ENCODE measurements around the gene GABARAPL1.

DNA sequence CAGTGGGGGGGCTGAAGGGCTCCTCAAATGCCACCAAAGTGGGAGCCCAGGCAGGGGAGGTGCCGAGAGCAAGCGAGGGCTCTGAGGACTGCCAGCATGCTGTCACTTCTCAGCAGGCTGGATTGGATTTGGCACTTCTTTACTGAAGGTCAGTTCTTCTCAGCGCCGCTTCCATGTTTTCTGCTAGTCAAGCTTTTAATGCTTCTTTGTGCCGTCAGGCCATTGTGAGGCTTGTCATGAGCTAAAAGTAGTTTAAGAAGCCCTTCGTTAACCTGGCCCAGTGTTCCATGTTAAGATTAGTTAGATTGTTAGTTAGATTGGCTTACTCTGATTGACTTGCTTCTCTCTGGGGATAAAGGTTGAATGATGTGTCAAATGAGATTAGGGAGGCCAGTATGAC lies 13.4 kb downstream of the GABARAPL1 start:
- TF ChIP-seq, protein P1, sequence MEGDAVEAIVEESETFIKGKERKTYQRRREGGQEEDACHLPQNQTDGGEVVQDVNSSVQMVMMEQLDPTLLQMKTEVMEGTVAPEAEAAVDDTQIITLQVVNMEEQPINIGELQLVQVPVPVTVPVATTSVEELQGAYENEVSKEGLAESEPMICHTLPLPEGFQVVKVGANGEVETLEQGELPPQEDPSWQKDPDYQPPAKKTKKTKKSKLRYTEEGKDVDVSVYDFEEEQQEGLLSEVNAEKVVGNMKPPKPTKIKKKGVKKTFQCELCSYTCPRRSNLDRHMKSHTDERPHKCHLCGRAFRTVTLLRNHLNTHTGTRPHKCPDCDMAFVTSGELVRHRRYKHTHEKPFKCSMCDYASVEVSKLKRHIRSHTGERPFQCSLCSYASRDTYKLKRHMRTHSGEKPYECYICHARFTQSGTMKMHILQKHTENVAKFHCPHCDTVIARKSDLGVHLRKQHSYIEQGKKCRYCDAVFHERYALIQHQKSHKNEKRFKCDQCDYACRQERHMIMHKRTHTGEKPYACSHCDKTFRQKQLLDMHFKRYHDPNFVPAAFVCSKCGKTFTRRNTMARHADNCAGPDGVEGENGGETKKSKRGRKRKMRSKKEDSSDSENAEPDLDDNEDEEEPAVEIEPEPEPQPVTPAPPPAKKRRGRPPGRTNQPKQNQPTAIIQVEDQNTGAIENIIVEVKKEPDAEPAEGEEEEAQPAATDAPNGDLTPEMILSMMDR (IDR thresholded peaks at IDR 0.05) = no peak
- no peak for TF ChIP-seq EZH2 (IDR thresholded peaks at IDR 0.05; ENCODE audit: borderline replicate concordance, insufficient read depth, low read depth, low read length, poor library complexity, severe bottlenecking)
